Lower leg skin (tissue), 3 donors: ENCODE measurements around the gene AGAP6.
"Not testable (repeated sequence)": the region's sequence is repeated elsewhere in the genome, so short reads cannot be mapped to it uniquely, and the experiment has no call there.

Experiments used
- POLR2A ChIP-seq, 2 donors: fragments of 450-650 bp; IDR thresholded peaks; one replicate each; pipeline ENCODE4 v1.6.1; 2016 to 2017; ENCODE audit warnings: antibody characterized with exemption in 2 of 2, mild to moderate bottlenecking in 1 of 2, moderate library complexity in 1 of 2
- TF ChIP-seq, protein P1 (sequence below), 3 donors: fragments of 450-650 bp; IDR thresholded peaks; one replicate each; pipeline ENCODE4 v1.5.1; 2016; ENCODE audit warnings: antibody characterized with exemption in 3 of 3, mild to moderate bottlenecking in 3 of 3, moderate library complexity in 2 of 3

DNA sequence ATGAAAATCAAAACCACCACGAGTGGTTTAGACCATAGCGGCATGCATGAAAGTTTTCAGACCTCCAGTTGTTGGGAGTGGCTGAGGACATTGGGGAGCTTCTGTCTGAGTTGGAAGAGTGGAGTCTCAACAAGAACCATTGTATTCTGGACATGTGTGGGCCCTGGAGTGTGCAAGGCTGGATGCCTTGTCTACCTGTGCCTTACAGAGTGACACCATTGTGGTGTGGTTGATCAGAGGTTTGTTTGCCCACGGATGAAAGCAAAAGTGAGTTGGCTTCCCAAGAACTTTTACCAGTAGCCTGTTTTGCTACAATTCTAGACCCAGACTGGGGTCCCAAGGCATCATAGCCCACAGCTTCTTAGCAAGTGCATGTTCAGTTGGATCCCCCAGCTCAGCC lies 10.4 kb upstream of the AGAP6 start:
- TF ChIP-seq, protein P1, sequence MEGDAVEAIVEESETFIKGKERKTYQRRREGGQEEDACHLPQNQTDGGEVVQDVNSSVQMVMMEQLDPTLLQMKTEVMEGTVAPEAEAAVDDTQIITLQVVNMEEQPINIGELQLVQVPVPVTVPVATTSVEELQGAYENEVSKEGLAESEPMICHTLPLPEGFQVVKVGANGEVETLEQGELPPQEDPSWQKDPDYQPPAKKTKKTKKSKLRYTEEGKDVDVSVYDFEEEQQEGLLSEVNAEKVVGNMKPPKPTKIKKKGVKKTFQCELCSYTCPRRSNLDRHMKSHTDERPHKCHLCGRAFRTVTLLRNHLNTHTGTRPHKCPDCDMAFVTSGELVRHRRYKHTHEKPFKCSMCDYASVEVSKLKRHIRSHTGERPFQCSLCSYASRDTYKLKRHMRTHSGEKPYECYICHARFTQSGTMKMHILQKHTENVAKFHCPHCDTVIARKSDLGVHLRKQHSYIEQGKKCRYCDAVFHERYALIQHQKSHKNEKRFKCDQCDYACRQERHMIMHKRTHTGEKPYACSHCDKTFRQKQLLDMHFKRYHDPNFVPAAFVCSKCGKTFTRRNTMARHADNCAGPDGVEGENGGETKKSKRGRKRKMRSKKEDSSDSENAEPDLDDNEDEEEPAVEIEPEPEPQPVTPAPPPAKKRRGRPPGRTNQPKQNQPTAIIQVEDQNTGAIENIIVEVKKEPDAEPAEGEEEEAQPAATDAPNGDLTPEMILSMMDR (IDR thresholded peaks at IDR 0.05) = not testable (repeated sequence)
- not testable (repeated sequence) for TF ChIP-seq POLR2A (IDR thresholded peaks at IDR 0.05)
